Heart right ventricle (tissue), 16 donors: ENCODE measurements around the gene TMEM9B. TPM values are rescaled to one million over a fixed set of nuclear protein-coding genes. Genes with fewer than 3 reads are reported as not detected.

Experiments
- ATAC-seq, 8 donors: fragments of 200-7000 bp; cut with Tn5 transposase; one replicate each; pipeline ENCODE4 v1.9.1; 2020; ENCODE audit warnings: mild to moderate bottlenecking in 8 of 8, moderate library complexity in 8 of 8, moderate number of reproducible peaks in 1 of 8
- DNase-seq, 2 donors: peaks; one replicate each; pipeline ENCODE4 v3.0.0-alpha.2; 2020
- H3K27ac ChIP-seq, 10 donors: fragments of 200-600 bp; sonication (generic) in 2 of 10; one replicate each; pipeline versions ENCODE4 v1.5.0 to v1.8.0; 2020 to 2022; ENCODE audit warnings: mild to moderate bottlenecking in 3 of 10
- H3K27me3 ChIP-seq, 7 donors: fragments of 200-600 bp; one replicate each; pipeline ENCODE4 v1.8.0; 2021 to 2022; ENCODE audit warnings: mild to moderate bottlenecking in 2 of 7
- H3K36me3 ChIP-seq, 9 donors: fragments of 200-600 bp; sonication (generic) in 1 of 9; one replicate each; pipeline versions ENCODE4 v1.5.0 to v1.8.0; 2020 to 2022; ENCODE audit warnings: mild to moderate bottlenecking in 2 of 9
- H3K4me1 ChIP-seq, 9 donors: fragments of 200-600 bp; sonication (generic) in 1 of 9; one replicate each; pipeline versions ENCODE4 v1.5.0 to v1.8.0; 2020 to 2022; ENCODE audit warnings: mild to moderate bottlenecking in 4 of 9
- H3K4me3 ChIP-seq, 10 donors: fragments of 200-600 bp; sonication (generic) in 2 of 10; one replicate each; pipeline versions ENCODE4 v1.5.0 to v1.8.0; 2020 to 2022; ENCODE audit warnings: mild to moderate bottlenecking in 7 of 10, moderate library complexity in 2 of 10
- H3K9me3 ChIP-seq, 11 donors: fragments of 200-600 bp in 10 of 11; sonication (generic) in 2 of 11; one replicate each; pipeline versions ENCODE4 v1.5.0 to v1.8.0; 2013 to 2022; ENCODE audit warnings: mild to moderate bottlenecking in 2 of 11, control low read depth in 1 of 11, moderate library complexity in 1 of 11
- intact Hi-C, 10 donors: fragments of 100-400 bp; cut with DNase I; formaldehyde crosslinking; loops; one replicate each; pipeline versions ENCODE4 v1.11.1 to v1.14.2; 2022
- polyA plus RNA-seq, 2 donors: library from polyadenylated mRNA; stranded (reverse); fragments of 200-250 nt; gene quantifications; one replicate each; pipeline ENCODE4 v1.2.3, GENCODE V29; 2013
- total RNA-seq, 10 donors: library from RNA; stranded (reverse); fragmentation: NEBNext Ultra II Directional in 3 of 10; extraction: Animal tissue kit (Norgen Biotek cat#: 25700) in 3 of 10; gene quantifications; one replicate each; pipeline versions ENCODE4 v1.2.1 to v1.2.4, GENCODE V29; 2021 to 2023
- TF ChIP-seq, protein P1 (sequence below), 9 donors: fragments of 200-600 bp; sonication (generic) in 2 of 9; IDR thresholded peaks; one replicate each; pipeline versions ENCODE4 v1.5.0 to v1.8.0; 2021 to 2022; ENCODE audit warnings: antibody characterized with exemption in 9 of 9, mild to moderate bottlenecking in 5 of 9, moderate library complexity in 1 of 9
- donor health status: Arrhythmogenic right ventricular cardiomyopathy.
- donor health status: ischemic (EF 13 %, LVEDD 7.1; RV severe dilation, severe dysfunction).
- donor health status: healthy with polysubstance abuse.
- donor health status: DM: no; HTN: yes; CAD: no.
- donor health status: DM: no; HTN: no; CAD: no.
- donor health status: ischemic (EF 25% LVEDD 6.9; RV normal size, moderate dysfunction).
- donor health status: ischemic (EF 25% LVEDD 5.7; RV mildly dilated, moderate dysfunction).
- donor health status: healthy.
- donor health status: DM: yes; HTN: yes; CAD: no.
- donor health status: Ischemic cardiomyopathy.
- donor health status: ischemic (EF 35%, LVEDD 5.7; RV mildly dilated, moderate dysfunction).
- donor health status: nonischemic (EF 11% LVEDD 7.7; RV severe dilation, severe dysfunction).
- donor health status: DM: yes; HTN: yes; CAD: no.
- donor health status: PGD.
- donor health status: ischemic (EF 29% LVEDD 5.4; RV normal size, mild dysfunction).
- donor health status: nonischemic (EF 23%, LVEDD 6.1; RV moderate dilation, normal function).

TMEM9B gene
- total and polyA plus RNA-seq, 12 donors: 23.8 to 56.7 (median 47.7) TPM

GRCh38 chr11:8899119-8899753 is 65.0 kb downstream of the TMEM9B start:
- H3K27me3 ChIP-seq: no peaks in the 10 kb centered on the region
- ATAC-seq: no peak

More at GRCh38 chr11:8899119-8899753, 65.0 kb downstream of the TMEM9B start:
- Histone ChIP-seq H3K27ac (no peak overlapping the region), H3K4me3 (no peak overlapping the region), H3K36me3 (no peaks in the 10 kb centered on the region), H3K4me1 (no peaks in the 10 kb centered on the region), H3K9me3 (peaks cover 0 to 33% (median 17%) of the 10 kb centered on the region in 11 donors)
- no peak for DNase-seq
- intact Hi-C loops: no loop called here
- TF ChIP-seq, protein P1, sequence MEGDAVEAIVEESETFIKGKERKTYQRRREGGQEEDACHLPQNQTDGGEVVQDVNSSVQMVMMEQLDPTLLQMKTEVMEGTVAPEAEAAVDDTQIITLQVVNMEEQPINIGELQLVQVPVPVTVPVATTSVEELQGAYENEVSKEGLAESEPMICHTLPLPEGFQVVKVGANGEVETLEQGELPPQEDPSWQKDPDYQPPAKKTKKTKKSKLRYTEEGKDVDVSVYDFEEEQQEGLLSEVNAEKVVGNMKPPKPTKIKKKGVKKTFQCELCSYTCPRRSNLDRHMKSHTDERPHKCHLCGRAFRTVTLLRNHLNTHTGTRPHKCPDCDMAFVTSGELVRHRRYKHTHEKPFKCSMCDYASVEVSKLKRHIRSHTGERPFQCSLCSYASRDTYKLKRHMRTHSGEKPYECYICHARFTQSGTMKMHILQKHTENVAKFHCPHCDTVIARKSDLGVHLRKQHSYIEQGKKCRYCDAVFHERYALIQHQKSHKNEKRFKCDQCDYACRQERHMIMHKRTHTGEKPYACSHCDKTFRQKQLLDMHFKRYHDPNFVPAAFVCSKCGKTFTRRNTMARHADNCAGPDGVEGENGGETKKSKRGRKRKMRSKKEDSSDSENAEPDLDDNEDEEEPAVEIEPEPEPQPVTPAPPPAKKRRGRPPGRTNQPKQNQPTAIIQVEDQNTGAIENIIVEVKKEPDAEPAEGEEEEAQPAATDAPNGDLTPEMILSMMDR (IDR thresholded peaks at IDR 0.05): no peak

Other genes with a start within 250 kb of the TMEM9B start
- gene AKIP1, start 53.3 kb downstream of the TMEM9B start, total RNA-seq: 10 to 100 TPM; 21.6 to 29.3 (median 25.5) TPM
- 10 to 100 TPM; 11.1 to 23.3 TPM for gene AKIP1, start 53.3 kb downstream of the TMEM9B start, polyA plus RNA-seq
- under 1 TPM in 1 of 10 donors, not detected in 9; 0.21 TPM for gene C11orf16, start 31.5 kb downstream of the TMEM9B start, total RNA-seq
- not detected for gene C11orf16, start 31.5 kb downstream of the TMEM9B start, polyA plus RNA-seq
- gene ASCL3, start 21.4 kb downstream of the TMEM9B start, total RNA-seq: not detected
- not detected for gene ASCL3, start 21.4 kb downstream of the TMEM9B start, polyA plus RNA-seq
- gene NRIP3, start 39.6 kb upstream of the TMEM9B start, total RNA-seq: 1 to 10 TPM in 6 of 10 donors, under 1 TPM in 4; 0.32 to 1.9 (median 1.1) TPM
- under 1 TPM in 1 of 2 donors, not detected in 1; 0.13 TPM for gene NRIP3, start 39.6 kb upstream of the TMEM9B start, polyA plus RNA-seq
- 1 to 10 TPM in 9 of 10 donors, under 1 TPM in 1; 0.98 to 4.1 (median 2.0) TPM for gene SCUBE2, start 127.2 kb upstream of the TMEM9B start, total RNA-seq
- under 1 TPM; 0.22 to 0.70 TPM for gene SCUBE2, start 127.2 kb upstream of the TMEM9B start, polyA plus RNA-seq